ENCODE results near the gene ZBTB44. TPM values are rescaled to one million over a fixed set of nuclear protein-coding genes. Genes with fewer than 3 reads are reported as not detected.

ZBTB44 gene
- total RNA-seq, 2 donors from 2014 or later: 47.7 to 48.1 TPM

DNA sequence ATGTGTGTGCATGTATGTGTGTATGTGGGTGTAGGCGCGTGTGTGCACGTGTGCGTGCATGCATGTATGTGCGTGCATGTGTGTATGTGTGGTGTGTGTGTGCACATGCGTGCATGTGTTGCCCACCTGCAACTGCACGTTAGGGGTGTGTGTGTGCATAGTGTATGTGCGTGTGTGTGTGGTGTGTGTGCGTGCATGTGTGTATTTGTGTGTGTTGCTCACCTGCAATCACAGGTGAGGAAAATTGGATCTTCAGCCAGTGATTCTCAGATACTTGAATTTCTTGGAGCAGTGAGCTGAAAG lies 100.8 kb downstream of the ZBTB44 start:
- H3K9me3 ChIP-seq (ENCODE audit: control insufficient read depth, low read length, poor library complexity, severe bottlenecking): no peaks in the 10 kb centered on the region
- ATAC-seq (no peak), DNase-seq (no peak)
- Mint-ChIP-seq H3K27ac (no peak overlapping the region), H3K4me3 (no peak overlapping the region), H3K36me3 (ENCODE audit: low read depth) (no peaks in the 10 kb centered on the region), H3K4me1 (no peaks in the 10 kb centered on the region), H3K27me3 (peaks cover 22% of the 10 kb centered on the region)

DNA sequence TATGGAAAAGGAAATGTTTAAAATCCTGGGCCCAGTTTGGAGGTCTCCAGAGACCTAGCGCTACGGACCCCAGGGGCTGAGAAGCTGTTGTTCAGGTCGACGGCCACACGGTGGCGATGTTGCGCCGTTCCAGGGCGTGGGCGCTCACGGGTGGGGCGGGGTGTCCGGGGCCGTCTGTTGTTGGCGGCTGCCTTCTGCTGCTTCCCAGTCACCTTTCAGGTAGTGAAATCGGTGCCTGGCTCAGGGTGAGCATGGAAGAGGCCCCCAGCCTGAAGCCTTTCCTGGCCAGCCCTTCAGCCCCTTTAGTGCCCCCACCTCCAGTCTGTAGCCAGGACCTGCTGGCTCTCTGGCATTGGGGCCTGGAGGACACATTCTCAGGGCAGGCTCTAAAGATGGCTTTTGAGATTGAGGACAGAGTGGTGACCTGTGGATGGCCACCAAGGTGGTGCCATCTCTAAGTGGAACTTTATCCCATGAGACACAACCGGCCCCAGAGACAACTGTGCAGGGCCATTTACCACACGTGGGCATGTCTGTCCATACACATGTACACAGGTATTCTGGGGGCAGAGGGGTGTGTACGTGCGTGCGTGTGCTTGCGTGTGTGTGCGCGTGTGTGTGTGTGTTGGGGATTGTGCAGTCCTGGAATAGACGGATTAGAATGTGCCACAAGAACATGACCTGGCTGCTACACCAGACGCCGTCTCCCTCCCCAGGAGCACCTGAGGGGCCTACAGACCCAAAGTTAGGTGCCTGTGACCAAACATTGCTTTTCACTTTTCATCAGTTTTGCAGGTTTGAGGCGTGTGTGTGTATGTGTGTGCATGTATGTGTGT lies 101.4 kb downstream of the ZBTB44 start:
- no peaks in the 10 kb centered on the region for H3K9me3 ChIP-seq (ENCODE audit: control insufficient read depth, low read length, poor library complexity, severe bottlenecking)
- Mint-ChIP-seq H3K4me3 (no peak overlapping the region), H3K36me3 (ENCODE audit: low read depth) (no peaks in the 10 kb centered on the region), H3K4me1 (no peaks in the 10 kb centered on the region), H3K27me3 (peaks cover 28% of the 10 kb centered on the region), H3K27ac (no peak overlapping the region)
- peak; percentile 95 for ATAC-seq
- peak; percentile 49 to 70 (median 59) for DNase-seq

DNA sequence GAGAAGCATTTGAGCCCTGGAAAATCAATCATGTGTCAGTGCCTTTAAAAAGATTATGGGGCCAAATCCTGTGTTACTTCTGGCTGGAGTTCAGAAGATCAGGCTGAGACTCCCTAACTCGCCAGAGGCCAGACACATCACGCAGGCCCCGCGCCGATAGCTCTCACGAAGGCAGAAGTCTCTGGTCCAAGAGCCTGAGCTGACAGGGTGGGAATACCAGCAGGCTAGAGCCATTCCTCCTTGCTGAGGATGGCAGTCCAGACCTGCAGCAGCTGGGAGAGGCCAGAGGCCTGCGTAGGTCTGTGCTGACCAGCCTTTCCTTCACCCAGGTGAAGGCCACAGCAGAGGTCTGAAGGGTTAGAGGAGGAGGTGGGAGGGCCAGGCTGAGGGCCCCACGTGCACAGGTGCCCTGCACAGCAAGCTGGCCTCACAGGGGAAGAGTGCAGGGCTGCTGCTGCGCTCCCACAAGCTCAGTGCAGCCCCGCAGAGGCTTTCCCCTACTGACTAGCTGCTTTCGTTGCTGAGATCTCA lies 102.2 kb downstream of the ZBTB44 start:
- H3K27me3 Mint-ChIP-seq: peaks cover 29% of the 10 kb centered on the region

DNA sequence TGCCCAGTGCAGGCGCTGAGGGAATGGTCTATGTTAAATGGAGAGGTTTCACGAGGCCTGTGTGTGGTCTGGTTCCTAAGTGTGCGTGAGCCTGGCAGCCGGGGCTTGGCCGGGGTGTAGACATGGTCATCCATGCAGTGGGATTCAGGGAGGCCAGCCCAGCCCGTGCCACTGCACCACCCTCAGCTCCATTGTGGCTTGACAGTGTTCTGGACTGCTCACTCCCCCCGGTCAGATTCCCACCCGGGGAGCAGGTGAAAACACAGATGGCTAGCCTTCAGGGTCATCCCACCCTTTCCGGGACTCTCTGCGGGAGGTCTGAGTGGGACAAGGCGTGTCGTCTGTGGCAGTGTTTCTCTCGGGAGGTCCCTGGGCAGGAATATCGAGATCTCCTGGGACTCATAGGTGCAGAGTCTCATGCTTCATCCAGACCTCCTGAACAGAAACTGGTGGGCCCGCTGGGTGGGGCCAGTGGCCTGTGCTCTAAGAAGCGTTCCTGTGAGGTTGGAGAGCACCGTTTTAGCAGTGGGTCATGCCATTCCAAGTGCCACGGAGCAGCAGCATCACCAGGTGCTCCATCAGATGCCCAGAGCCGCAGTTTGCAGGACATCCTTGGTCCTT lies 102.8 kb downstream of the ZBTB44 start:
- peaks cover 29% of the 10 kb centered on the region for H3K27me3 Mint-ChIP-seq
- H3K27ac Mint-ChIP-seq: no peak overlapping the region
- DNase-seq: no peak
- no peaks in the 10 kb centered on the region for H3K9me3 ChIP-seq (ENCODE audit: control insufficient read depth, low read length, poor library complexity, severe bottlenecking)
- H3K4me3 Mint-ChIP-seq: no peak overlapping the region
- H3K36me3 Mint-ChIP-seq (ENCODE audit: low read depth): no peaks in the 10 kb centered on the region
- ATAC-seq: no peak
- H3K4me1 Mint-ChIP-seq: no peaks in the 10 kb centered on the region

More for the DNA sequence above, 102.2 kb downstream of the ZBTB44 start:
- no peak overlapping the region for H3K27ac Mint-ChIP-seq
- no peak overlapping the region for H3K4me3 Mint-ChIP-seq
- no peaks in the 10 kb centered on the region for H3K4me1 Mint-ChIP-seq
- no peaks in the 10 kb centered on the region for H3K9me3 ChIP-seq (ENCODE audit: control insufficient read depth, low read length, poor library complexity, severe bottlenecking)
- DNase-seq (no peak), ATAC-seq (no peak)
- H3K36me3 Mint-ChIP-seq (ENCODE audit: low read depth): no peaks in the 10 kb centered on the region

DNA sequence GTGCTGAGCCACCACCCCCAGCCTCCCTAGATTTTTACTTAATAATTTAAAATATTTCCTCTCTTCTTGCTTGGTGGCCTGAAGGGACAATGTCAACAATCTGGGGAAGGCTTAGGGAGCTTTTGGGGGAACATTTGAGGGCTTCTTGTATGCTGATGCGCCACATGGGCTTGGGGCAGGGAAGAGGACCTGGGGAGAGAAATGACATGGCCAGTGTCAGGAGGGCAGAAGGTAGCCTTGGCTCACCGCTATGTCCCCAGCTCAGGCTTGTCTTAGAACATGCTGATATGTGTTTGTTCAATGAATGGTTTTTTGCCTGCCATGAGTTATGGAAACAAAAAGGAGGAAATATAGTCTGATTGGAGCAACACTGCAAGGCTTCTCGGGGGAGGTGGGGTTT lies 103.6 kb downstream of the ZBTB44 start:
- DNase-seq: no peak
- Mint-ChIP-seq H3K27me3 (peaks cover 27% of the 10 kb centered on the region), H3K4me3 (no peak overlapping the region), H3K27ac (no peak overlapping the region), H3K4me1 (no peaks in the 10 kb centered on the region), H3K36me3 (ENCODE audit: low read depth) (no peaks in the 10 kb centered on the region)
- H3K9me3 ChIP-seq (ENCODE audit: control insufficient read depth, low read length, poor library complexity, severe bottlenecking): no peaks in the 10 kb centered on the region
- no peak for ATAC-seq

DNA sequence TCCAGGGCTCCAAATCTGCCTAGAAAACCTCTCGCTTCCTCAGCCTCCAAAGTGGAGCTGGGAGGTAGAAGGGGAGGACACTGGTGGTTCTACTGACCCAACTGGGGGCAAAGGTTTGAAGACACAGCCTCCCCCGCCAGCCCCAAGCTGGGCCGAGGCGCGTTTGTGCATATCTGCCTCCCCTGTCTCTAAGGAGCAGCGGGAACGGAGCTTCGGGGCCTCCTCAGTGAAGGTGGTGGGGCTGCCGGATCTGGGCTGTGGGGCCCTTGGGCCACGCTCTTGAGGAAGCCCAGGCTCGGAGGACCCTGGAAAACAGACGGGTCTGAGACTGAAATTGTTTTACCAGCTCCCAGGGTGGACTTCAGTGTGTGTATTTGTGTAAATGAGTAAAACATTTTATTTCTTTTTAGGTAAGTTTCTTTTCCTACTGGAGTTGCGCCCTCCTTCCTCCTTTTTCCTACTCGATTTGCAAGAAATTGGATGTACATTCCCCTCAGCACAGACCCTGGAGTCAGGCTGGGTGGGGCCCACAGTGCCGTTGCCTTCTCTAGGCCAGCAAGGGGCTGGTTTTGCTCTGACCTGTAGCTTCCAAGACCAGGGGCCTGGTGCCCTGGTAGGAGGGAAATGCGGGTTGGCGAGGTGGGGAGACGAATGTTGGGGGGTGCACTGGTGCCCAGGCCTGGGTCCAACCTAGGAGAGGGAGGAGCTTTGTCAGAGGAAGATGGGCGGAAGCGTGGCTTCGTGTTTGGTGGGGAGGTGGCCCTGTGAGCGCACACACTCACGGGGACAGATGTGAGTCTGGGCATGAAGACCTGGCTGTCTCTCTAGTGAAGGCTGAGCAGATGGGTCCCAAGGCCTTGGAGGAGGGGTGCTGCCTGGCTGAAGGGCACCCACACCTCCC lies 104.5 kb downstream of the ZBTB44 start:
- no peak overlapping the region for H3K4me3 Mint-ChIP-seq
- H3K4me1 Mint-ChIP-seq: no peaks in the 10 kb centered on the region
- H3K36me3 Mint-ChIP-seq (ENCODE audit: low read depth): no peaks in the 10 kb centered on the region
- no peak for ATAC-seq
- H3K9me3 ChIP-seq (ENCODE audit: control insufficient read depth, low read length, poor library complexity, severe bottlenecking): no peaks in the 10 kb centered on the region
- H3K27me3 Mint-ChIP-seq: peaks cover 22% of the 10 kb centered on the region
- DNase-seq: no peak
- H3K27ac Mint-ChIP-seq: no peak overlapping the region

DNA sequence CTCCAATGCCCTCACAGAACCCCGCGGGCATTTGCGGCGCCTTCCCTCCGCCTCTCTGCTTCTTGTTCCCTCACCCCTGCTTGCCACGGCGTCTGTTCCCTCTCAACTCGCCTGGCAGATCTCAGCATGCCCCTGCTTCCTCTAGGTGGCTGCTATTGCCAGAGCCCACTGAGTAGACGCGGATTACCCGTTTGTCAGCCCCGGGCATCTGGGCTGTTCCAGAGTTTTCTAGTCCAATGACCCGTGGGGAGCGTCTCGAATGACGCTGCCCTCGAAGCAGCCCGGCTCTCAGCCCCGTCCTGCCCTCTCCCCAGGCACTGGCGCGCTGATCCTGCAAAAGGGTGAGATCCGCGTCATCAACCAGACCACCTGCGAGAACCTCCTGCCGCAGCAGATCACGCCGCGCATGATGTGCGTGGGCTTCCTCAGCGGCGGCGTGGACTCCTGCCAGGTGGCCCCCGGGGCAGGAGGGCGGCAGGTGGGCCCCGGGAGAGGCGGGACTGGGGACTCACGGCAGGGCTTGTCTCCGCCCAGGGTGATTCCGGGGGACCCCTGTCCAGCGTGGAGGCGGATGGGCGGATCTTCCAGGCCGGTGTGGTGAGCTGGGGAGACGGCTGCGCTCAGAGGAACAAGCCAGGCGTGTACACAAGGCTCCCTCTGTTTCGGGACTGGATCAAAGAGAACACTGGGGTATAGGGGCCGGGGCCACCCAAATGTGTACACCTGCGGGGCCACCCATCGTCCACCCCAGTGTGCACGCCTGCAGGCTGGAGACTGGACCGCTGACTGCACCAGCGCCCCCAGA lies 105.4 kb downstream of the ZBTB44 start:
- DNase-seq (no peak), ATAC-seq (no peak)
- Mint-ChIP-seq H3K36me3 (ENCODE audit: low read depth) (no peaks in the 10 kb centered on the region), H3K27me3 (peaks cover 26% of the 10 kb centered on the region), H3K27ac (no peak overlapping the region), H3K4me1 (no peaks in the 10 kb centered on the region), H3K4me3 (no peak overlapping the region)
- no peaks in the 10 kb centered on the region for H3K9me3 ChIP-seq (ENCODE audit: control insufficient read depth, low read length, poor library complexity, severe bottlenecking)

DNA sequence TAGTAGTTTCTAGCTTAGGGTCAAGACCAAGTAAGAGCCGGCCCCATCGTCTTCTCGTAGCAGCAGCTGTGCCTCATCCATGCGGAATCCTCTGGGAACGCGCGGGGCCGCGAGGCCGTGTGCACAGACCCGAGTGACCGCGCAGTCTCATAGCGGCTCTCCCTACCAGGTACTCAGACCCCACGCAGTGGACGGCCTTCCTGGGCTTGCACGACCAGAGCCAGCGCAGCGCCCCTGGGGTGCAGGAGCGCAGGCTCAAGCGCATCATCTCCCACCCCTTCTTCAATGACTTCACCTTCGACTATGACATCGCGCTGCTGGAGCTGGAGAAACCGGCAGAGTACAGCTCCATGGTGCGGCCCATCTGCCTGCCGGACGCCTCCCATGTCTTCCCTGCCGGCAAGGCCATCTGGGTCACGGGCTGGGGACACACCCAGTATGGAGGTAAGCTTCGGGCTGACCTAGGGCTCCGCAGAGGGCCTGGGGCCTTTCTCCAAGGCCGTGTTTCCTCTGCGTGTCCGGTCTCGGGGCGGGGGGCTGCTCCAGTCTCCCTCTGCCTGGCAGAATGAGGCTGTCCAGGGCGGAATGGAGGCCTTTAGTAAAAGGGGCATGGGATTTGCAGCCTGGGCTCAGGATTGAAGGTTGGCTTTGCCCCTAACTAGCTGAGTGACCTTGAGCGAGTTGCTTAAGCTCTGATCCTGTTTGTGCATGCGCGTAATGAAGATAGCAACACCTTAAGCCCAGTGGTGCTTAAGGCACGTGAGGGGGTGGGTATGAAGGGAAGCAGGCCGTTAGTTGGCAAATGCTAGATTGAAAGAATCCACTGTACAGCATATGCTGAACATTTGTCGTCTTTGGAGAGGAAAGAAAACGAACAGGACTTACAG lies 106.2 kb downstream of the ZBTB44 start:
- H3K27me3 Mint-ChIP-seq: peaks cover 32% of the 10 kb centered on the region
- ATAC-seq: no peak
- H3K4me1 Mint-ChIP-seq: peaks cover 4% of the 10 kb centered on the region
- H3K27ac Mint-ChIP-seq: no peak overlapping the region
- H3K4me3 Mint-ChIP-seq: no peak overlapping the region
- H3K36me3 Mint-ChIP-seq (ENCODE audit: low read depth): no peaks in the 10 kb centered on the region
- no peaks in the 10 kb centered on the region for H3K9me3 ChIP-seq (ENCODE audit: control insufficient read depth, low read length, poor library complexity, severe bottlenecking)
- DNase-seq: no peak

DNA sequence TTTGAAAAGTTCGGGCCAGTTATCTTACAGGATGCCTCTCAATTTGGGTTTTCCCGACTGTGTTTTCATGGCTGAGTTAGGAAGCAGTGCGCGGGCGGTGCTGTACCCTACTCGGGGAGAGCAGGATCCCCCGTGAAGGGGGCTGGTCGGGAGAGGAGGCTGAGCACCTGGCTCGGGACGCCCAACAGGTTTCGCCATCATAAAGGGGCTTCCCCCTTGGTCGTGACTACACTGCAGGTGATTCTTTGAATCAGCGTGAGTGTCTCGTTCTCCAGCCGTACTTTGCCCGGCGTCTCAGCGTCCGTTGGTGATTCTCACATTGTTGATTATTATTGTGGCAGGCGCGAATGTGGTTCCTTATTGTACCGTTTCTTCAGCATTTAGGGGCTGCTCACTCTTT lies 108.6 kb downstream of the ZBTB44 start:
- peaks cover 8% of the 10 kb centered on the region for H3K4me1 Mint-ChIP-seq
- H3K27me3 Mint-ChIP-seq: peaks cover 22% of the 10 kb centered on the region
- no peaks in the 10 kb centered on the region for H3K9me3 ChIP-seq (ENCODE audit: control insufficient read depth, low read length, poor library complexity, severe bottlenecking)
- peaks cover 2% of the 10 kb centered on the region for H3K36me3 Mint-ChIP-seq (ENCODE audit: low read depth)
- H3K27ac Mint-ChIP-seq: no peak overlapping the region
- H3K4me3 Mint-ChIP-seq: no peak overlapping the region
- no peak for DNase-seq
- ATAC-seq: no peak

DNA sequence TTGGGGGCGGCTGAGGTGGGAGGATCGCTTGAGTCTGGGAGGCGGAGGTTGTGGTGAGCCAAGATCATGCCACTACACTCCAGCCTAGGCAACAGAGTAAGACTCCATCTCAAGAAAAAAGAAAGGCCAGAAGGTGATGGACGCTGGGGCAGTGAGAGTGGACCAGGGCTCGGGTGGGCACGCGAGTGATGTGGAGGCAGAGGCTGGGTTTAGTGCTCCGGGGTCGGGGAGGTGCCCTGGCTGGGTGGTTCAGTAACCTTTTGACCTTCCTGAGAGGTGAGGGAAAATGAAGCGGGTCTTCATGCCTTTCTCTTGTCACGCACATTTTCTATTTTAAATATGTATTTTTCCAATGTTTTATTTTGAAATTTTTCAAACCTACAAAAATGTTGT lies 110.0 kb downstream of the ZBTB44 start:
- H3K36me3 Mint-ChIP-seq (ENCODE audit: low read depth): peaks cover 2% of the 10 kb centered on the region
- DNase-seq: no peak
- no peak for ATAC-seq
- H3K27ac Mint-ChIP-seq: no peak overlapping the region
- H3K4me3 Mint-ChIP-seq: no peak overlapping the region
- peaks cover 16% of the 10 kb centered on the region for H3K27me3 Mint-ChIP-seq
- H3K9me3 ChIP-seq (ENCODE audit: control insufficient read depth, low read length, poor library complexity, severe bottlenecking): no peaks in the 10 kb centered on the region
- H3K4me1 Mint-ChIP-seq: peaks cover 8% of the 10 kb centered on the region

DNA sequence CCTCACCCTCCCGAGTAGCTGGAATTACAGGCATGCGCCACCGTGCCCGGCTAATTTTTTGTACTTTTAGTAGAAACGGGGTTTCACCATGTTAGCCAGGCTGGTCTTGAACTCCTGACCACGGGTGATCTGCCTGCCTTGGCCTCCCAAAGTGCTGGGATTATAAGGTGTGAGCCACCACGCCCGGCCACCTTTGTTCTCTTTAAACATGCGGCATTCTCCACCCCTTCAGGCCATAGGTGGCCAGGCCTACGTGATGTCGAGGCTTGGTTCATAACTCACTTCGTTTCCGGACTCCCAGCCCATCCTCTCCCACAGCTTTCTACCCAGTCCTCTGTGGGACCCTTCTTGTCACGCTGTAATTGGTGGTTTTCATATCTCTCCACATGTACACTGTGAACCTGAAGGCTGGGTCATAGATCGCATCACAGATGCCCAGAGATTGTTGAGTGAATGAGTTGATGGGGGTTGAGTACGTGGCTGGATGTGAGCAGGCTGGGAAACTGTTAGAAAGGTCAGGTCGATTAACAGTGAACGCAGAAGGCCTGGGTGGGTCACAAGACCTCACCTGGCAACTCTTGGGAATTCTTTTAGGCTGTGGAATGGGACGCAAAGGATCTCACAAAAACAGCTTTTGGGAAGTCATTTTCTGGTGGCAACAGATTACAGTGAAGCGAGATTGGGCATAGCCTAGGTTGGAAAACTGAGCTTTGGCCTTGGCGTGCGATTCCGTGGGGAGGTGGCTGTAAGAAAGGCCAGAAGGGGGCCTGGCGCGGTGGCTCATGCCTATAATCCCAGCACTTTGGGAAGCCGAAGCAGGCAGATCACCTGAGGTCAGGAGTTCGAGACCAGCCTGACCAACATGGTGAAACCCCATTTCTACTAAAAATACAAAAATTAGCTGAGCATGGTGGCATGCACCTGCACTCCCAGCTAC lies 110.7 kb downstream of the ZBTB44 start:
- Mint-ChIP-seq H3K36me3 (ENCODE audit: low read depth) (peaks cover 2% of the 10 kb centered on the region), H3K4me1 (peaks cover 8% of the 10 kb centered on the region), H3K27ac (no peak overlapping the region), H3K27me3 (peaks cover 16% of the 10 kb centered on the region), H3K4me3 (no peak overlapping the region)
- H3K9me3 ChIP-seq (ENCODE audit: control insufficient read depth, low read length, poor library complexity, severe bottlenecking): no peaks in the 10 kb centered on the region
- ATAC-seq: no peak
- DNase-seq: no peak

Measured in T-helper 17 cell (primary cell).